HL-60 (cell line): ENCODE results near the gene TMEM91.

ENCODE experiments used
- CTCF ChIP-seq: IDR thresholded peaks from one replicate; pipeline ENCODE4 v1.5.1; 2011; ENCODE audit warnings: low read length, control low read depth, inconsistent platforms; ENCODE audit not compliant: insufficient read depth
- GABPA ChIP-seq: IDR thresholded peaks from 2 replicates; pipeline ENCODE4 v1.6.1; 2012; ENCODE audit warnings: low read depth
- REST ChIP-seq: IDR thresholded peaks from 2 replicates; pipeline ENCODE4 v1.6.1; 2012; ENCODE audit warnings: low read depth; ENCODE audit not compliant: insufficient replicate concordance

GRCh38 chr19:41413947-41414346 lies 37.6 kb downstream of the TMEM91 start:
- no peak for TF ChIP-seq CTCF
- no peak for TF ChIP-seq REST
- no peak for TF ChIP-seq GABPA
